Fibroblast of skin of abdomen (primary cell): Measurements from ENCODE around the gene TLCD1.
"Not testable (repeated sequence)": the region's sequence is repeated elsewhere in the genome, so short reads cannot be mapped to it uniquely, and the experiment has no call there.

Experiments
- DNase-seq: peaks from one replicate; pipeline ENCODE4 v3.0.0-alpha.2; 2013

Gene TLCD1

DNA sequence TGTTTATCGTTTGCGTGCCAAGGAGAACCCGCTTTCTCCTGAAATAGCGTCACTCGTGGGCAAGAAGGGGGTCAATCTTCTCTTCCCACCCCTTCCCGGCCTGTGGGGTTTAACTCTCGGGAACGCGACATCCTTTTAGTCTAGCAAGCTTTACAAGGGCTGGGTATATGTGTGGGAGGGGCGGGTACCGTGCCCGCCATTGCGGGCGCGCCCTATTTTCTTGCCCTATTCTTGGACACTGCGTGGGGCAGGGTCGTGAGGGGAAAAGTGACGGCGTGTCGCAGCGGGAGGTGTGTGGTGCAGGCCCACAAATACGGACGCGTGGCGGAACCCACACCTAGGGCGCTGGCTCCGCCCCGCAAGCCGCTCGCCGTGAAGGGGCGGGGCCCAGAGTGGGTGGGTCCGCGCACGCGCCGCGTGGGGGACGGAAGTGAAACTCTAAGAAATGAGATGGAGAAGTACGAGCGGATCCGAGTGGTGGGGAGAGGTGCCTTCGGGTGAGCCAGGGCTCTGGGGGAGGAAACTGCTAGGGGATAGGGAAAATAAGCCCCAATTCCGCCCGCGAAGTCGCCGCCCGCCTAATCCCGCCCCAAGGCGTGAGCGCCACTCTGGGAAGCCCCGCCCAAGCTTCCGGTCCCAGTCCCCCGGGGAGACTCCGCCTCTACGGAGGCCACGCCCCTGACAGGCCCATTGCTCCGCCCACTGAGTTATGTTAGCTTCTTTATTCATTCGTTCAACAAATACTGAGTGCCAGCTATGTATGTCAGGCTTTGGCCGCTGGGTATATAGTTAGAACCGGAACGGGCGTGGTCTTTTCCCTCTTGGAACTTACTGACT lies 2.5 kb upstream of the TLCD1 start, which contains the start of gene NEK8:
Gene NEK8 (plus strand): TSS at position 425 of the 837 bp plus-strand sequence. CDS start 26 bp downstream, at position 451.
- peak; percentile 89 for DNase-seq

DNA sequence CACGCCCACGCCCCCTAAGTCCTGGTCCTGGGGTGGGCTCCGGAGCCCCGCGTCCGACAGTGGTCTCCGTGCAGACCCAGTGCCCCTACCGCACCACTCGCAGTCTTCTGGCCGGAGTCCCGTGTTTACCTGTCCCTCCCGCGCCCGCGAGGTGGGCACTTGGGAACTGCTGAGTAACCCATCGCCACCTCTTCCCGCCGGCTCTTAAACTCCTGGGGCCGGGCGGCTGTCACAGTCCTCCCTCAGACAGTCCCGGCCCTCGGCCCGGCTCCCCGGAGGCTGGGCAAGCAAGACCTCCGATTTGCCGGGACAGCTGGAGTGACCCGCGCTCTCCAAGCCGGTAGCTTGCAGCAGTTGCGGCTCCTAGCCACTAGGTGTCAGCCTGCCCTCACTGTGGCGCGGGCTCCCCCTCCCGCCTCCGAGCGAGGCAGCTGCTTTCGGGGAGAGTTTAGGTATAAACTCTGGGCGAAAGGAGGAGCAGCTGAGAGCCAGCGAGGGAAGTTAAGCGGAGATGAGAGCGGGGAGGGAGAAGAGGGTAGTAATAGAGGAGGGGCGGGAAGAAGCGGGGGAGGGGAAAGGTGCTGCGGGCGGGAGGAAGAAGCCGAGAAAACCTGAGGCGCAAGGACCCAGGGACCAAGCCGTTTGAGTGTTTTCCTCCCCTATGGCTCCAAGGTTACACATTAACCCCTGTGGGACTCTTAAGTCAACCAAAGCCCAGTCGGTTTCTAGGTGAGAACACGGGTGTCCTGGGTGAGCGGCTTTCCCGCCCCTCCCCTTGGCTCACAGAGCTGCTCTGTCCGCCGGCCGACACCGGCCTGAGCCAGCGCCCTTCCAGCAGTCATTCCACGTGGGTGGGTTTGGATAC lies 826 bp upstream of the TLCD1 start:
- peak; percentile 93 for DNase-seq

DNA sequence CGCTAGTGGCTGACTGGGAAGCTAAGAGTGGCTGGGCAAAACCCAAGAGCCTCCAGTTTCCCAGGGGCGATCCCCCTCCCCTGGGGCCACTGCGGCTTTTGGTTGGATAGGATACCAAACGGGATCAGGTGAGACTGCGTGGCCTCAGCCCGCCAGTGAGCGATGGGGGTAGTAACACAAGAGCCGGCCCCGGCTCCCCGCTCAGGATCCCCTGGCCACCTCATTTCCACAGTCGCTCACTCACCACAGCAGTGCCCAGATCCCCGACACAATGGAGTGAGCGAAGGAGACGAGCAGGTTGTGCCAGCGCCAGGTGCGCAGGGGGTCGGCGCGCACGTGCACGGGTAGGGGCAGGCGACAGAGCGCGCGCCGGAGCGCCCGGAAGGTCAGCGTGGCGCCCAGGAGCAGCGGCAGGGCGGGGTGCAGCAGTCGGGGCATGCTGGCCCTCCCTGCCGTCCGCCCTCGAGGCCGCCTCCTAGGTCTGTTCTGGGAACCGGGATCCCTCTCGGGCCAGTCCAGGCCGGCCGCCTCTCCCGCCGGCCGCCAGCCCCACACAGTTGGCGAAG lies 290 bp downstream of the TLCD1 start:
- DNase-seq, result no peak

GRCh38 chr17:28725166-28725659 lies 820 bp downstream of the TLCD1 start:
- peak; percentile 50 for DNase-seq

DNA sequence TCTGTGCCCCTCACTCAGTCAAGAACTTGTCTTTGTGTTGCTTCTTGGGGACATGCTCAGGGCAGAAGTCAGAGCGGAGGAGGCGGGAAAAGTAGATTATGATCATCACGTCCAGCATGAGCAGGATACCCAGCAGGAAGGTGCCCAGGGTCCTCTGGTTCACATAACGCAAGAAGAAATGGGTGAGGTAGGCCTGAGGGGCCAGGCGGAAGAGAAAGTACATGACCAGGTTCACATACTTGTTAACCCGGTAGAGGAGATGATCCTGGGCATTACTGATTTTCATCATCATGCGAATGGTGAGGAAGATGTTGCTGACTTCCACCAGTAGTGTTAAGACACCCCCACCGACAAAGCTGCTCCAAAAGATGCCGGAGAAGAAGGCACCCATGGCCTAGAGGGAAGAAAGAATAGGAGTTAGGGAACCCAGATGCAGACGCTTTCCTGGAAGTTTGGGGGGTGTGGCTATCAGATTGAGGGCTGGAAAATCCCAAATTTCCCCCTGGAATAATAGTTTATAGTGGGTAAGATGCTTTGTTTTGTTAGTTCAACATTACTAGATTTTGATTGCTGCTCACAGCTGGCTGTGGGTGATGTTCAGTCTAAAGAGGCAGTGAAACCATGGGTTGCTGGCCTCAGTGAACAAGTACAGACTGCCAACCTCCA lies 1.4 kb downstream of the TLCD1 start:
- DNase-seq, result no peak

- DNase-seq, result not testable (repeated sequence)
These were observed 2.1 kb downstream of the TLCD1 start for GRCh38 chr17:28723836-28724499.

DNA sequence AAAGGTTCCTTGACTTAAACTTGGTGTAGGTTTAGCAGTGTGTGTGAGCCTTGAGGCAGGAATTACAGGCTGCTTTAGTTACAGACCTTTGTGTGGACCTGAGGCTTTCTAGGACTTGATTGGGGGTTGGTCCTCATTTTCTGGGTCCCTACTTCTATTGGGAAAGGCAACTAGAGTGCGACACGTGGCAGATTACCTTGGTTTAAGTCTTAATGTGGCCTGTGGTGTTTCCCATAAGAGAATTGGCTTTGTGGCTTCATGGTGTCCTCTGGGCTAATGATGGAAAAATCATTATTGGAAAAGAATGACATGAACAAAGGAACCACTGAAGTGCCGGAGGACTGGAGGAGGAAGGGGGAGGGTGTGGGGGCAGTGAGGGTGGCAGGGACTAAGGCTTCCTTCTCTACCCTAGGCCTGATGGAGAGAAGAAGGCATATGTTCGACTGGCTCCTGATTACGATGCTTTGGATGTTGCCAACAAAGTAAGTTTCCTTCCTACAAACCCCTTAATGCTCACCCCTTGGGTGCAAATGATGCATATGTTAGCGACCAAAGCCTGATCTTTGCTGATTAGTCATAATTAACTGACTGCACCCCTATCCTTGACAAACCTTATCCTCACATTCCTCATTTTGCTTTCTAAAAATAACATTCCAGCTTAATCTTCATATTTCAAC lies 2.7 kb downstream of the TLCD1 start:
- no peak for DNase-seq

GRCh38 chr17:28722417-28723158 lies 3.4 kb downstream of the TLCD1 start:
- no peak for DNase-seq

DNA sequence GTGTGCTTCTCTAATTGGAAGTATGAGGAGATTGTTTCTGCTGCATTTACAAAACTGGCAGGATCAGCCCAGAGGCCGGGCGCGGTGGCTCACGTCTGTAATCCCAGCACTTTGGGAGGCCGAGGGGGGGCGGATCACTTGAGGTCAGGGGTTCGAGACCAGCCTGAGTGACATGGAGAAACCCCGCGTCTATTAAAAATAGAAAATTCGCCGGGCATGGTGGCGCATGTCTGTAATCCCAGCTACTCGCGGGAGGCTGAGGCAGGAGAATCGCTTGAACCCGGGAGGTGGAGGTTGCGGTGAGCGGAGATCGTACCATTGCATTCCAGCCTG lies 5.1 kb downstream of the TLCD1 start:
- DNase-seq, result not testable (repeated sequence)

GRCh38 chr17:28720247-28720996 lies 5.6 kb downstream of the TLCD1 start:
- no peak for DNase-seq

DNA sequence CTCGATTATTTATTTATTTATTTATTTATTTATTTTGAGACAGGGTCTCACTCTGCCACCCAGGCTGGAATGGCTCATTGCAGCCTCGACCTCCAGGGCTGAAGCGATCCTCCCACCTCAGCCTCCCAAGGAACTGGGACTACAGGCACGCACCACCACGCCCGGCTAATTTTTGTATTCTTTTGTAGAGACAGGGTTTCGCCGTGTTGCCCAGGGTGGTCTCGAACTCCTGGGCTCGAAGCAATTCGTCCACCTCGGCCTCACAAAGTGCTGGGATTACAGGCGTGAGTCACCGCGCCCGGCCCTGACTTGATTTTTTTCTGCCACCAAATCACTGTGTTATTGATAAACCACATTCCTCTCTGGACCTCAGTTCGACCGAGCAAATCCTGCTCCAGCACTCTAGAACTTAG lies 7.0 kb downstream of the TLCD1 start:
- DNase-seq, result no peak

- DNase-seq, result peak; percentile 67
These were observed 7.6 kb downstream of the TLCD1 start for GRCh38 chr17:28718333-28719020.

- DNase-seq, result peak; percentile 93
These were observed 8.3 kb downstream of the TLCD1 start, which contains the start of gene RAB34 for GRCh38 chr17:28717578-28718332. Gene RAB34, minus strand, starts transcription at chr17:28717868. Its CDS starts 602 bp downstream, at chr17:28717266.

DNA sequence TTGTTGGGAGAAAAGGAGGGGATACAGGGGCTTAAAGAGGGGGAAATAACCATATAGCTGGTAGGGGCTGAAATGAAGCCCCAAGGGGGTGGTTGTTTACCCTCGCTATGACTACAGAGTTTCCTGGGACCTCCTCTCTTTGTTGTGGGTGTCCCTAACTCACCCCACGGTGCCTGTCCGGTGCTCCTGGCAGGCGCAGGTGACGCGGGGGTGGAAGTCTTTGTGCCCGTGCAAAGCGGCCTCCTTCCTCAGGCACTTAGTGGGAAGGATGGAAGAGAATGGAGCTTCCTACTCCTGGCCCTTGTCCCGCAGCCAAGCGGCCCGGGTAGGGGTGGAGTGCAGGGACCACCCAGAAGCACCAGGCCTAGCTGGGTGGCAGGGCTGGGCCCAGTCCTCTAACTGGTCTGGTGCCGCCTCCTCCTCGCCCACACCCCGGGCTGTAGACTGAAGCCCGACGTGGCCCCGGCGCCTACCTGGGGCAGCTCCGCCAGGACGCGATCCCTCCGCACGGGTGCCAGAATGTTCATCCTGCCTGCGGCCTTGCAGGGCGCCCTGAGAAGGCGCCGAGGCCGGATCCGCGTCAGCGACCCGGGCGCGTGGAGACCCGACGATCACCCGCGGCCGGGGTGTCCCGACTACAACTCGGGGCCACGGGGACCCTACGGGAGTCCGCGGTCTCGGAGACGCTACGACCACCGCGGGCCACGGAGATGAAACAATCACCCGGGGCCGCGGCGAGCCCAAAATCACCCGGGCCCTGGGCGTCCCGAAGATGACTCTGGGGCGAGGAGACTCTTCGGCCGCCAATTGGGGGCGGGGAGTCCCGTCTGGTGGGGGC lies 9.1 kb downstream of the TLCD1 start:
- DNase-seq, result peak; percentile 48

DNA sequence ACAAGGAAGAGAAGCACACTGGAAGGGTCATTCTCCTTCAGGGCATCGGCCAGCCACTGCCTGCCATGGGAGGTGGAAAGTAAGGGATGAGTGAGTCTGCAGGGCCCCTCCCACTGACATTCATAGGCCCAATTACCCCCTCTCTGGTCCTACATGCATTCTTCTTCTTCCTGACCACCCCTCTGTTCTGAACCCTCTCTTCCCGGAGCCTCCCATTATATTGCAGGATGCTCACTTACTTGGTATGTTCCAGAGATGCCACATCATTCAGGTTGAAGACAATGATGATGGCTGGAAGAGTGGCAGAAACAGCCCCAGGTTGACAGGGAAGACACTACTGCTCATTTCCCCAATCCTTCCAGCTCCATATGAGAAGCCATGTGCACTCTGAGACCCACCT lies 10.8 kb downstream of the TLCD1 start:
- DNase-seq, result no peak

GRCh38 chr17:28714281-28714680 lies 11.8 kb downstream of the TLCD1 start:
- no peak for DNase-seq

- no peak for DNase-seq
These were observed 13.2 kb downstream of the TLCD1 start for GRCh38 chr17:28712705-28713415.
